ENCODE results near the gene PGA5. TPM values are rescaled to one million over a fixed set of nuclear protein-coding genes. Genes with fewer than 3 reads are reported as not detected.
"Not testable (repeated sequence)": the region's sequence is repeated elsewhere in the genome, so short reads cannot be mapped to it uniquely, and the experiment has no call there.

Gene PGA5
- not detected for total RNA-seq
- long read RNA-seq: 0 reads

- H3K27ac ChIP-seq (replicated peaks); H3K27me3 ChIP-seq (ENCODE audit: low read depth); intact Hi-C loops (cut with micrococcal nuclease); H3K4me3 ChIP-seq; H3K4me1 ChIP-seq; H3K9me3 ChIP-seq (replicated peaks); DNase-seq; H3K36me3 ChIP-seq: not testable (repeated sequence)
Measured at GRCh38 chr11:61240875-61241274, at the start of gene PGA5. Gene PGA5, plus strand, starts transcription at chr11:61241175. Its CDS starts 52 bp downstream, at chr11:61241227.

- Histone ChIP-seq H3K9me3 (replicated peaks) (peaks cover 4% of the 10 kb centered on the region), H3K4me1 (no peaks in the 10 kb centered on the region), H3K36me3 (no peaks in the 10 kb centered on the region), H3K27ac (replicated peaks) (no peak overlapping the region), H3K4me3 (no peak overlapping the region), H3K27me3 (ENCODE audit: low read depth) (peaks cover 78% of the 10 kb centered on the region)
- TF ChIP-seq CTCF (IDR thresholded peaks at IDR 0.05; ENCODE audit: borderline replicate concordance): no peak
- no peak for DNase-seq
- intact Hi-C loops (cut with micrococcal nuclease): no loop called here
Measured at GRCh38 chr11:61193596-61193995, 47.4 kb upstream of the PGA5 start.

GRCh38 chr11:61194169-61194671, 46.8 kb upstream of the PGA5 start:
- intact Hi-C loops (cut with micrococcal nuclease): no loop called here
- Histone ChIP-seq H3K9me3 (replicated peaks) (peaks cover 10% of the 10 kb centered on the region), H3K27ac (replicated peaks) (no peak overlapping the region), H3K4me1 (no peaks in the 10 kb centered on the region), H3K36me3 (no peaks in the 10 kb centered on the region), H3K27me3 (ENCODE audit: low read depth) (peaks cover 78% of the 10 kb centered on the region), H3K4me3 (no peak overlapping the region)
- TF ChIP-seq CTCF (IDR thresholded peaks at IDR 0.05; ENCODE audit: borderline replicate concordance): no peak
- DNase-seq: no peak

GRCh38 chr11:61194981-61195695, 45.8 kb upstream of the PGA5 start:
- H3K4me1 ChIP-seq: no peaks in the 10 kb centered on the region

GRCh38 chr11:61195719-61196118, 45.3 kb upstream of the PGA5 start:
- H3K36me3 ChIP-seq: no peaks in the 10 kb centered on the region
- H3K9me3 ChIP-seq (replicated peaks): peaks cover 12% of the 10 kb centered on the region
- H3K4me3 ChIP-seq: no peak overlapping the region
- H3K4me1 ChIP-seq: no peaks in the 10 kb centered on the region
- H3K27me3 ChIP-seq (ENCODE audit: low read depth): peaks cover 66% of the 10 kb centered on the region
- no peak for TF ChIP-seq CTCF (IDR thresholded peaks at IDR 0.05; ENCODE audit: borderline replicate concordance)
- DNase-seq: no peak
- no peak overlapping the region for H3K27ac ChIP-seq (replicated peaks)
- intact Hi-C loops (cut with micrococcal nuclease): no loop called here

More at GRCh38 chr11:61194981-61195695, 45.8 kb upstream of the PGA5 start:
- no peak overlapping the region for H3K27ac ChIP-seq (replicated peaks)
- peaks cover 72% of the 10 kb centered on the region for H3K27me3 ChIP-seq (ENCODE audit: low read depth)
- intact Hi-C loops (cut with micrococcal nuclease): no loop called here
- H3K4me3 ChIP-seq: no peak overlapping the region
- no peak for TF ChIP-seq CTCF (IDR thresholded peaks at IDR 0.05; ENCODE audit: borderline replicate concordance)
- no peak for DNase-seq
- H3K9me3 ChIP-seq (replicated peaks): peaks cover 12% of the 10 kb centered on the region
- no peaks in the 10 kb centered on the region for H3K36me3 ChIP-seq

- Histone ChIP-seq H3K27me3 (ENCODE audit: low read depth) (peaks cover 61% of the 10 kb centered on the region), H3K4me1 (no peaks in the 10 kb centered on the region), H3K4me3 (no peak overlapping the region), H3K27ac (replicated peaks) (no peak overlapping the region), H3K9me3 (replicated peaks) (peaks cover 12% of the 10 kb centered on the region), H3K36me3 (no peaks in the 10 kb centered on the region)
- DNase-seq: no peak
- TF ChIP-seq CTCF (IDR thresholded peaks at IDR 0.05; ENCODE audit: borderline replicate concordance): no peak
- intact Hi-C loops (cut with micrococcal nuclease): no loop called here
Measured at GRCh38 chr11:61198361-61198760, 42.6 kb upstream of the PGA5 start.

Measured in left ventricle myocardium inferior (tissue), 1 donor.